GM12872 (cell line): Measurements from ENCODE around the gene CRCP.

Experiments used
- CTCF ChIP-seq: IDR thresholded peaks from 3 replicates; pipeline ENCODE4 v1.5.1; 2011; ENCODE audit warnings: low read depth, mild to moderate bottlenecking, low read length, moderate library complexity; ENCODE audit not compliant: insufficient read depth

CRCP gene

GRCh38 chr7:66164356-66164755 is 49.7 kb downstream of the CRCP start:
- TF ChIP-seq CTCF = no peak

GRCh38 chr7:66167773-66168387 is 53.2 kb downstream of the CRCP start:
- TF ChIP-seq CTCF = no peak

GRCh38 chr7:66169616-66170015 is 55.0 kb downstream of the CRCP start:
- no peak for TF ChIP-seq CTCF

- TF ChIP-seq CTCF = no peak
Measured at GRCh38 chr7:66170309-66171231, 55.9 kb downstream of the CRCP start.

- TF ChIP-seq CTCF = no peak
Measured at GRCh38 chr7:66173856-66174255, 59.2 kb downstream of the CRCP start.

GRCh38 chr7:66176914-66177313 is 62.3 kb downstream of the CRCP start:
- no peak for TF ChIP-seq CTCF

- TF ChIP-seq CTCF = no peak
Measured at GRCh38 chr7:66178258-66178657, 63.6 kb downstream of the CRCP start.
